ACC112 (cell line): ENCODE measurements around the gene ARAP1.

Source experiments
- H2AFZ ChIP-seq: fragments of 200-600 bp; sonication (generic); one replicate; pipeline ENCODE4 v1.6.0; 2017; ENCODE audit warnings: antibody characterized with exemption, low read length; ENCODE audit not compliant: unreplicated experiment
- H3K27ac ChIP-seq: fragments of 200-600 bp; sonication (generic); 2 replicates; pipeline ENCODE4 v1.5.1; 2014; ENCODE audit warnings: low read depth, mild to moderate bottlenecking, antibody characterized with exemption, low read length, moderate library complexity
- H3K27me3 ChIP-seq: fragments of 200-600 bp; sonication (generic); 2 replicates; pipeline ENCODE4 v1.6.1; 2014; ENCODE audit warnings: mild to moderate bottlenecking, antibody characterized with exemption, low read length, moderate library complexity, mixed read lengths; ENCODE audit not compliant: insufficient read depth
- H3K36me3 ChIP-seq: fragments of 200-600 bp; sonication (generic); 2 replicates; pipeline ENCODE4 v1.6.1; 2016; ENCODE audit warnings: mild to moderate bottlenecking, antibody characterized with exemption, low read length, moderate library complexity, mixed read lengths; ENCODE audit not compliant: insufficient read depth
- H3K4me1 ChIP-seq: fragments of 200-600 bp; sonication (generic); one replicate; pipeline ENCODE4 v1.6.1; 2016; ENCODE audit warnings: low read length, mixed read lengths; ENCODE audit not compliant: insufficient read depth, unreplicated experiment, control insufficient read depth
- H3K4me3 ChIP-seq: fragments of 200-600 bp; sonication (generic); 2 replicates; pipeline ENCODE4 v1.5.1; 2014; ENCODE audit warnings: mild to moderate bottlenecking, low read depth, low read length
- H3K79me2 ChIP-seq: fragments of 200-600 bp; sonication (generic); one replicate; pipeline ENCODE4 v1.6.0; 2016; ENCODE audit warnings: low read length; ENCODE audit not compliant: control insufficient read depth, unreplicated experiment, insufficient read depth

ARAP1 gene

GRCh38 chr11:72642884-72643522 lies 109.2 kb downstream of the ARAP1 start:
- Histone ChIP-seq H3K27me3 (peaks cover 40% of the 10 kb centered on the region), H3K4me1 (peaks cover 5% of the 10 kb centered on the region), H3K27ac (no peak overlapping the region), H3K36me3 (no peaks in the 10 kb centered on the region), H3K79me2 (no peaks in the 10 kb centered on the region), H3K4me3 (peak overlapping the region; percentile 70), H2AFZ (no peak overlapping the region)

- peaks cover 5% of the 10 kb centered on the region for H3K4me1 ChIP-seq
- H3K27me3 ChIP-seq, result peaks cover 47% of the 10 kb centered on the region
- peak overlapping the region; percentile 23 for H2AFZ ChIP-seq
- no peak overlapping the region for H3K27ac ChIP-seq
- peak overlapping the region; percentile 70 for H3K4me3 ChIP-seq
- no peaks in the 10 kb centered on the region for H3K79me2 ChIP-seq
- no peaks in the 10 kb centered on the region for H3K36me3 ChIP-seq
Observed at GRCh38 chr11:72642043-72642883, 109.9 kb downstream of the ARAP1 start.

GRCh38 chr11:72641522-72642042 lies 110.6 kb downstream of the ARAP1 start:
- Histone ChIP-seq H3K27me3 (peaks cover 53% of the 10 kb centered on the region), H3K36me3 (no peaks in the 10 kb centered on the region), H3K27ac (no peak overlapping the region), H3K4me3 (peak overlapping the region; percentile 61), H3K4me1 (peaks cover 5% of the 10 kb centered on the region), H2AFZ (no peak overlapping the region), H3K79me2 (no peaks in the 10 kb centered on the region)

GRCh38 chr11:72639502-72640375 lies 112.5 kb downstream of the ARAP1 start:
- H3K36me3 ChIP-seq, result no peaks in the 10 kb centered on the region
- H3K4me3 ChIP-seq, result no peak overlapping the region
- H3K27ac ChIP-seq, result no peak overlapping the region
- no peaks in the 10 kb centered on the region for H3K79me2 ChIP-seq
- peaks cover 5% of the 10 kb centered on the region for H3K4me1 ChIP-seq
- H3K27me3 ChIP-seq, result peaks cover 68% of the 10 kb centered on the region
- H2AFZ ChIP-seq, result no peak overlapping the region

GRCh38 chr11:72637926-72638325 lies 114.3 kb downstream of the ARAP1 start:
- Histone ChIP-seq H3K79me2 (no peaks in the 10 kb centered on the region), H3K27me3 (peaks cover 68% of the 10 kb centered on the region), H3K4me3 (no peak overlapping the region), H3K36me3 (no peaks in the 10 kb centered on the region), H3K4me1 (no peaks in the 10 kb centered on the region), H3K27ac (no peak overlapping the region), H2AFZ (no peak overlapping the region)

- H3K27ac ChIP-seq, result no peak overlapping the region
- H3K4me1 ChIP-seq, result no peaks in the 10 kb centered on the region
- H3K27me3 ChIP-seq, result peaks cover 68% of the 10 kb centered on the region
- H3K36me3 ChIP-seq, result no peaks in the 10 kb centered on the region
- H3K79me2 ChIP-seq, result no peaks in the 10 kb centered on the region
- no peak overlapping the region for H3K4me3 ChIP-seq
- H2AFZ ChIP-seq, result no peak overlapping the region
Observed at GRCh38 chr11:72637198-72637597, 115.0 kb downstream of the ARAP1 start.

- Histone ChIP-seq H3K4me1 (no peaks in the 10 kb centered on the region), H3K4me3 (no peak overlapping the region), H3K79me2 (no peaks in the 10 kb centered on the region), H3K36me3 (no peaks in the 10 kb centered on the region), H2AFZ (no peak overlapping the region), H3K27ac (no peak overlapping the region), H3K27me3 (peaks cover 61% of the 10 kb centered on the region)
Observed at GRCh38 chr11:72636376-72636775, 115.8 kb downstream of the ARAP1 start.

GRCh38 chr11:72635933-72636332 lies 116.3 kb downstream of the ARAP1 start:
- no peak overlapping the region for H3K27ac ChIP-seq
- H3K79me2 ChIP-seq, result no peaks in the 10 kb centered on the region
- no peak overlapping the region for H3K4me3 ChIP-seq
- H3K4me1 ChIP-seq, result no peaks in the 10 kb centered on the region
- H3K36me3 ChIP-seq, result no peaks in the 10 kb centered on the region
- H3K27me3 ChIP-seq, result peaks cover 56% of the 10 kb centered on the region
- H2AFZ ChIP-seq, result no peak overlapping the region

GRCh38 chr11:72635309-72635915 lies 116.8 kb downstream of the ARAP1 start:
- Histone ChIP-seq H3K79me2 (no peaks in the 10 kb centered on the region), H3K36me3 (no peaks in the 10 kb centered on the region), H3K27me3 (peaks cover 51% of the 10 kb centered on the region), H3K4me3 (no peak overlapping the region), H3K27ac (no peak overlapping the region), H2AFZ (no peak overlapping the region), H3K4me1 (no peaks in the 10 kb centered on the region)
